SK-MEL-5 (cell line): ENCODE data around the gene CFLAR. TPM values are rescaled to one million over a fixed set of nuclear protein-coding genes. Genes with fewer than 3 reads are reported as not detected.
"Not testable (repeated sequence)": the region's sequence is repeated elsewhere in the genome, so short reads cannot be mapped to it uniquely, and the experiment has no call there.

Experiments
- DNase-seq: peaks from one replicate; pipeline ENCODE4 v3.0.0-alpha.2; 2016; ENCODE audit warnings: low read depth, low spot score
- in situ Hi-C: cut with HindIII; loops from 2 replicates; pipeline ENCODE4 v1.10.0; 2016; ENCODE audit warnings: low sequenced_read_pairs, high pct_unique_total_duplicates, low pct_unique_long_range_greater_than_20kb
- total RNA-seq: library from RNA; depleted of rRNA; stranded (reverse); fragments of >200 nt; shearing (Covaris generic); gene quantifications from 2 replicates; pipeline ENCODE4 v1.2.3, GENCODE V29; 2014

Gene CFLAR
- total RNA-seq, 1 experiment from 2014 or later, result 38.5 TPM

- in situ Hi-C loops, result no loop called here
- DNase-seq, result peak; percentile 84
These were observed 1.2 kb downstream of the CFLAR start for GRCh38 chr2:201116959-201117734.

GRCh38 chr2:201117735-201118094 lies 1.8 kb downstream of the CFLAR start:
- in situ Hi-C loops, result not testable (repeated sequence)

GRCh38 chr2:201118121-201118960 lies 2.4 kb downstream of the CFLAR start:
- in situ Hi-C loops, result no loop called here
- peak; percentile 79 for DNase-seq

More at GRCh38 chr2:201117735-201118094, 1.8 kb downstream of the CFLAR start:
- not testable (repeated sequence) for DNase-seq

GRCh38 chr2:201118961-201119854 lies 3.2 kb downstream of the CFLAR start:
- in situ Hi-C loops, result no loop called here
- DNase-seq, result peak; percentile 57

GRCh38 chr2:201122276-201122675 lies 6.3 kb downstream of the CFLAR start:
- in situ Hi-C loops, result no loop called here
- no peak for DNase-seq

- DNase-seq, result no peak
- in situ Hi-C loops, result no loop called here
These were observed 10.6 kb downstream of the CFLAR start for GRCh38 chr2:201126308-201127151.

- in situ Hi-C loops, result no loop called here
These were observed 11.2 kb downstream of the CFLAR start for GRCh38 chr2:201127152-201127511.

GRCh38 chr2:201127570-201127969 lies 11.6 kb downstream of the CFLAR start:
- DNase-seq, result no peak

More at GRCh38 chr2:201127152-201127511, 11.2 kb downstream of the CFLAR start:
- no peak for DNase-seq

GRCh38 chr2:201128033-201128432 lies 12.1 kb downstream of the CFLAR start:
- DNase-seq, result no peak
- in situ Hi-C loops, result no loop called here

More at GRCh38 chr2:201127570-201127969, 11.6 kb downstream of the CFLAR start:
- in situ Hi-C loops, result no loop called here

GRCh38 chr2:201128933-201129505 lies 13.1 kb downstream of the CFLAR start:
- no peak for DNase-seq
- in situ Hi-C loops, result no loop called here

GRCh38 chr2:201130524-201131186 lies 14.7 kb downstream of the CFLAR start:
- in situ Hi-C loops, result no loop called here
- DNase-seq, result no peak

- in situ Hi-C loops, result no loop called here
- DNase-seq, result no peak
These were observed 16.6 kb downstream of the CFLAR start for GRCh38 chr2:201132518-201132917.

- DNase-seq, result no peak
- in situ Hi-C loops, result no loop called here
These were observed 19.4 kb downstream of the CFLAR start for GRCh38 chr2:201135386-201135785.

GRCh38 chr2:201136889-201137321 lies 20.9 kb downstream of the CFLAR start:
- in situ Hi-C loops, result no loop called here
- DNase-seq, result no peak

GRCh38 chr2:201137505-201138400 lies 21.8 kb downstream of the CFLAR start:
- DNase-seq, result no peak
- in situ Hi-C loops, result no loop called here
